ENCODE measurements around the gene GTF2I.
"Not testable (repeated sequence)": the region's sequence is repeated elsewhere in the genome, so short reads cannot be mapped to it uniquely, and the experiment has no call there.

Gene GTF2I

GRCh38 chr7:74773760-74774750, 116.5 kb downstream of the GTF2I start, which contains the start of gene NCF1:
Gene NCF1, plus strand, starts transcription at chr7:74774011. Its CDS starts 21 bp downstream, at chr7:74774032.
- H3K4me3 Mint-ChIP-seq, H3K36me3 Mint-ChIP-seq, H3K27ac Mint-ChIP-seq: not testable (repeated sequence)

GRCh38 chr7:74775111-74775510, 117.6 kb downstream of the GTF2I start:
- H3K4me1 Mint-ChIP-seq; H3K9me3 Mint-ChIP-seq; DNase-seq (ENCODE audit: low spot score in 2 of 2); H3K4me3 Mint-ChIP-seq; H3K27ac Mint-ChIP-seq; H3K36me3 Mint-ChIP-seq: not testable (repeated sequence)
- ATAC-seq = peak; percentile 86

More at GRCh38 chr7:74773760-74774750, 116.5 kb downstream of the GTF2I start, which contains the start of gene NCF1:
- H3K4me1 Mint-ChIP-seq; H3K9me3 Mint-ChIP-seq; DNase-seq (ENCODE audit: low spot score in 2 of 2): not testable (repeated sequence)
- peak; percentile 31 for ATAC-seq

DNA sequence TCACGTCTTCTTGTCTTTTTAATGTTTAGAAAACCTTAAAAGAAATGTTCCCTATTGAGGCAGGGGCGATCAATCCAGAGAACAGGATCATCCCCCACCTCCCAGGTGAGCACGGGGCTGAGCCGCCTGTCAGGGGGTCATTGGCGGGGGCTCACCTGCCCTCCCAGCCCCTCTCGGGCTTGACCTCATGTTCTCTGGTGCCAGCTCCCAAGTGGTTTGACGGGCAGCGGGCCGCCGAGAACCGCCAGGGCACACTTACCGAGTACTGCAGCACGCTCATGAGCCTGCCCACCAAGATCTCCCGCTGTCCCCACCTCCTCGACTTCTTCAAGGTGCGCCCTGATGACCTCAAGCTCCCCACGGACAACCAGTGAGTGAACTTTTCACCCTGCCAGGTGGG, 121.5 kb downstream of the GTF2I start:
- H3K4me1 Mint-ChIP-seq; DNase-seq (ENCODE audit: low spot score in 2 of 2); H3K36me3 Mint-ChIP-seq; H3K4me3 Mint-ChIP-seq; H3K9me3 Mint-ChIP-seq; H3K27ac Mint-ChIP-seq; ATAC-seq: not testable (repeated sequence)

- H3K4me3 Mint-ChIP-seq; H3K36me3 Mint-ChIP-seq; H3K27ac Mint-ChIP-seq; H3K9me3 Mint-ChIP-seq; DNase-seq (ENCODE audit: low spot score in 2 of 2); H3K4me1 Mint-ChIP-seq; ATAC-seq: not testable (repeated sequence)
These were observed 124.2 kb downstream of the GTF2I start for GRCh38 chr7:74781746-74782145.

GRCh38 chr7:74783595-74783994, 126.1 kb downstream of the GTF2I start:
- not testable (repeated sequence) for H3K4me3 Mint-ChIP-seq; DNase-seq (ENCODE audit: low spot score in 2 of 2); H3K9me3 Mint-ChIP-seq; H3K4me1 Mint-ChIP-seq; H3K36me3 Mint-ChIP-seq; ATAC-seq; H3K27ac Mint-ChIP-seq

DNA sequence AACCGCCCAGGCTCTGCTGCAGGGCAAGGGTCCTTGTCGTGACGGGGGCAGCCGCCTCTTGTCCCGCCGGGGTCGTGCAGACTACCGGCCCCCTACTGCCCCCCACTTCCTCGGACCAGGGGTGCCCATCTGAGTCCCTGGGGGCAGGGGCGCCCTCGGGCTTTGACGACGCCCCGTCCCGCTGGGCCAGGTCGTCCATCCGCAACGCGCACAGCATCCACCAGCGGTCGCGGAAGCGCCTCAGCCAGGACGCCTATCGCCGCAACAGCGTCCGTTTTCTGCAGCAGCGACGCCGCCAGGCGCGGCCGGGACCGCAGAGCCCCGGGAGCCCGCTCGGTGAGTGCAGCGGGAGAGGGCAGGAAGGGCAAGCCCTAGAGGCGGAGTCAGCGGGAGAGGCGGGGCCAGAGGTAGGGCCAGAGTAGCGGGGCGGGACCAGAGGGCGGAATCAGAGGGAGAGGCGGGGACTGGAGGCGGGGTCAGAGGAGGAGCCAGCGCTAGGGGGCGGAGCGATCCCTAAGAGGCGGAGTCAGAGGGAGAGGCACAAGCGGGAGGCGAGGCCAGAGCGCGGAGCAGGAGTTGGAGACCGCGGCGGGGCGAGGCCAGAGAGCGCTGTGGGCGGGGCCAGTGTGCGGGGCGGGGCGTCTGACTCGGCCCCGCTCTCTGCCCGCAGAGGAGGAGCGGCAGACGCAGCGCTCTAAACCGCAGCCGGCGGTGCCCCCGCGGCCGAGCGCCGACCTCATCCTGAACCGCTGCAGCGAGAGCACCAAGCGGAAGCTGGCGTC, 131.0 kb downstream of the GTF2I start:
- DNase-seq (ENCODE audit: low spot score in 2 of 2) (peak; percentile 95 to 100), ATAC-seq (peak; percentile 93)
- H3K27ac Mint-ChIP-seq, H3K4me1 Mint-ChIP-seq, H3K36me3 Mint-ChIP-seq, H3K9me3 Mint-ChIP-seq: not testable (repeated sequence)
- peak overlapping the region; percentile 29 for H3K4me3 Mint-ChIP-seq

- not testable (repeated sequence) for H3K36me3 Mint-ChIP-seq; DNase-seq (ENCODE audit: low spot score in 2 of 2); ATAC-seq; H3K4me3 Mint-ChIP-seq; H3K9me3 Mint-ChIP-seq; H3K27ac Mint-ChIP-seq; H3K4me1 Mint-ChIP-seq
These were observed 131.8 kb downstream of the GTF2I start for GRCh38 chr7:74789200-74789736.

- H3K27ac Mint-ChIP-seq; ATAC-seq; H3K4me3 Mint-ChIP-seq; H3K9me3 Mint-ChIP-seq; H3K36me3 Mint-ChIP-seq; H3K4me1 Mint-ChIP-seq; DNase-seq (ENCODE audit: low spot score in 2 of 2): not testable (repeated sequence)
These were observed 140.5 kb downstream of the GTF2I start for GRCh38 chr7:74797848-74798622.

DNA sequence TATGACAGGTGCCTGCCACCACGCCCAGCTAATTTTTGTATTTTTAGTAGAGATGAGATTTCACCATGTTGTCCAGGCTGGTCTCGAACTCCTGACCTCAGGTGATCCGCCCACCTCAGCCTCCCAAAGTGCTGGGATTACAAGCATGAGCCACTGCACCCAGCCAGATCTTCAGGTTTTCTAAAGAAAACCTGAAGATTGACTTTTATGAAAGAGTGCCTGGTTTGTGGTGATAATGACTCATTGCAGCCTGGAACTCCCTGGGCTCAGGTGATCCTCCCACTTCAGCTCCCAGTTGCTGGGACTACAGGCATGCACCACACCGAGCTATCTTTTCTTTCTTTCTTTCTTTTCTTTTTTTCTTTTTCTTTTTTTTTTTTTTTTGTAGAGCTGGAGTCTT, 141.1 kb downstream of the GTF2I start:
- not testable (repeated sequence) for H3K9me3 Mint-ChIP-seq; H3K27ac Mint-ChIP-seq; H3K4me1 Mint-ChIP-seq; DNase-seq (ENCODE audit: low spot score in 2 of 2); H3K36me3 Mint-ChIP-seq; H3K4me3 Mint-ChIP-seq
- peak; percentile 58 for ATAC-seq

Measured in stimulated activated effector memory CD8-positive, alpha-beta T cell treated with anti-CD3 and anti-CD28 coated beads, Interleukin-12 subunit alpha, Interleukin-12 subunit beta, amount 100 ng/mL, for 72 hours (primary cell).